ENCODE results near the gene TMEM190.
A peak's percentile ranks its signal among the peaks of the same experiment; 100 is the strongest.
"Not testable (repeated sequence)": the region's sequence is repeated elsewhere in the genome, so short reads cannot be mapped to it uniquely, and the experiment has no call there.

The TMEM190 gene

GRCh38 chr19:55391702-55392615 lies 15.3 kb downstream of the TMEM190 start:
- peak; percentile 66 for DNase-seq (ENCODE audit: low read depth)

GRCh38 chr19:55392820-55393761 lies 16.5 kb downstream of the TMEM190 start:
- no peak for DNase-seq (ENCODE audit: low read depth)

GRCh38 chr19:55398200-55398925 lies 21.7 kb downstream of the TMEM190 start:
- no peak for DNase-seq (ENCODE audit: low read depth)

- no peak for DNase-seq (ENCODE audit: low read depth)
These were observed 23.9 kb downstream of the TMEM190 start for GRCh38 chr19:55400281-55401087.

GRCh38 chr19:55401390-55401789 lies 24.8 kb downstream of the TMEM190 start:
- not testable (repeated sequence) for DNase-seq (ENCODE audit: low read depth)

DNA sequence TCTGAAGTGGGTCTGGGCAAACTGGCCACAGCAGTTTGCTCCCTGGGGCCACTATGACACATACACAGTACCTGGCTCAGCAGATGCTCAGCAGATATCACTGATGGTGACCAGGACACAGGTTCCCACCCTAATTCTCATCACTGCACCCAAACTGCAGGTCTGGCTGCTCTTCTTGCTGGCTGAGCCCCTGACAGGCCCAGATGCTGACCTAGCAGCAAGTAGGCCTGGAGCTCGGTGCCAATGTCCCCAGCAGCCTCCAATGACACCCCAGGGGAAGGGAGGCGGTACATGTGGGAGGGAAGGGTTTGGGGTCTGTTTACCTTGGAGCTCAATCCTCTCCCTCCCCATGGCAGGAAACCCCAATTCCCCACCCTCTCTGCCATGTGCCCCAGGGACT lies 25.9 kb downstream of the TMEM190 start:
- DNase-seq (ENCODE audit: low read depth): no peak

GRCh38 chr19:55405638-55406037 lies 29.0 kb downstream of the TMEM190 start:
- no peak for DNase-seq (ENCODE audit: low read depth)

GRCh38 chr19:55406091-55406825 lies 29.6 kb downstream of the TMEM190 start:
- no peak for DNase-seq (ENCODE audit: low read depth)

GRCh38 chr19:55406826-55407549 lies 30.4 kb downstream of the TMEM190 start:
- DNase-seq (ENCODE audit: low read depth): peak; percentile 47

- not testable (repeated sequence) for DNase-seq (ENCODE audit: low read depth)
These were observed 30.8 kb downstream of the TMEM190 start, which contains the start of gene UBE2S for GRCh38 chr19:55407550-55407799. UBE2S (minus strand) TSS chr19:55407788; CDS start chr19:55407589, 199 bp downstream.

DNA sequence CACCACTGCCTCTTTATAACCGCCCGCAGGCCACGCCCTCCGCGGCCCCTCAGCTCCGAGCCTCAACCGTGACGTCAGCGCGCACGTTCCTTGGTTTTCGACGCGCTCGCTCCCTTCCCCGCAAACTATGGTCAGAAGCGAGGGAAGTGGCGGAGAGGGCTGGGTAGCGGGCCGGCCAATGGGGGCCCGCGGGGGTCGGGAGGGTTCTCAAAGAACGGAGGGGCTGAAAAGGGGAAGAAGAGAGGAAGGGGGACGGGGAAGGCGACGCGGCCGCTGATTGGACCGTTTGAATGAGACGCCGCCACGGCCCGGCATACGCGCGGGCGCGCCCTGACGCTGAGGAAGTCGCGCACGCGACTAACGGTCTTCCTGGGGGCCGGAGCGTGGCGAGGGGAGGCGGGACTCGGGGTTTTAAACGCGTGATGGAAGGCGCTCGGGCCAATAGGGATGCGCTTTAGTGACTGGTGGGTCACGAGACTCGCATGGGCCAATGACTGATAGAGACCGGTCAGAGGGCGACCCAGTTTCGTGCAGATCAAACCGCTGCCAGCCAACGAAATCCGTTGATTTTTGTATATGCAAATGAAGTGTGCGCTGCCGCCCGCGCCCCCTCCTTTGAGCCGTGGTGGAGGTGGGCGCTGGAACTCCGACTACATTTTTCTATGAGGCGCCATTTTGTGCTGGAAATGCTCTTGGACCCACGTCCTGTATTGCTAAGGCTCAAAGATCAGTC lies 31.3 kb downstream of the TMEM190 start:
- peak; percentile 100 for DNase-seq (ENCODE audit: low read depth)

GRCh38 chr19:55408533-55408872 lies 31.9 kb downstream of the TMEM190 start:
- DNase-seq (ENCODE audit: low read depth): no peak

DNA sequence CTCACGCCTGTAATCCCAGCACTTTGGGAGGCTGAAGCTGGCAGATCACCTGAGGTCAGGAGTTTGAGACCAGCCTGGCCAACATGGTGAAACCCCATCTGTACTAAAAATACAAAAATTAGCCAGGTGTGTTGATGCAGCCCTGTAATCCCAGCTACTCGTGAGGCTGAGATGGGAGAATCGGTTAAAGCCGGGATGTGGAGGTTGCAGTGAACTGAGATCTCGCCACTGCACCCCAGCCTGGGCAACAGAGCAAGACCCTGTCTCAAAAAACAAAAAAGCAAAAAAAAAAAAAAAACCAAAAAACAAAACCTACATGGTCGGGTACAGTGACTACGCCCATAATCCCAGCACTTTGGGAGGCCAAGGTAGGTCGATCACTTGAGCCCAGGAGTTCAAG lies 32.6 kb downstream of the TMEM190 start:
- DNase-seq (ENCODE audit: low read depth): not testable (repeated sequence)

- no peak for DNase-seq (ENCODE audit: low read depth)
These were observed 33.5 kb downstream of the TMEM190 start for GRCh38 chr19:55410168-55410567.

GRCh38 chr19:55418185-55418584 lies 41.6 kb downstream of the TMEM190 start:
- peak; percentile 85 for DNase-seq (ENCODE audit: low read depth)

- DNase-seq (ENCODE audit: low read depth): no peak
These were observed 42.5 kb downstream of the TMEM190 start for GRCh38 chr19:55419103-55419502.

- DNase-seq (ENCODE audit: low read depth): no peak
These were observed 43.1 kb downstream of the TMEM190 start for GRCh38 chr19:55419624-55420236.

DNA sequence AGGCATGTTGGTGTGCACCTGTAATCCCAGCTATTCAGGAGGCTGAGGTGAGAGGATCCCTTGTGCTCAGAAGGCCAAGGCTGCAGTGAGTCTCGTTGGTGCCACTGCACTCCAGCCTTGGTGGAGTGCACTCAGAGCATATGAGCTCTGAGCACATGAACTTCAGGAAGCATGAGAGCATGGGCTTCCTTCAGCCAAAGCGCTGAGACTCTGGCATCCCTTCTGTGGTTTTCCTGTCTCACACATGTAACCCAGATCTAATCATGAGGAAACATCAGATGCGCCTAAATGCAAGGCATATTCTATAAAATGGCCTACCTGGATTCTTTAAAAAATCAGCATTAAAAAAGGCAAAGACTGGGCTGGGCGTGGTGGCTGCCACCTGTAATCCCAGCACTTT lies 44.7 kb downstream of the TMEM190 start:
- DNase-seq (ENCODE audit: low read depth): not testable (repeated sequence)

Measured in iris pigment epithelial cell (primary cell).